ENCODE results near the gene ZIC4.

Gene ZIC4

GRCh38 chr3:147390589-147391569 lies 15.5 kb downstream of the ZIC4 start:
- no peak for DNase-seq (ENCODE audit: low read depth in 3 of 3)

GRCh38 chr3:147389717-147390116 lies 16.6 kb downstream of the ZIC4 start:
- no peak for DNase-seq (ENCODE audit: low read depth in 3 of 3)

- DNase-seq (ENCODE audit: low read depth in 3 of 3), result no peak
These were observed 17.4 kb downstream of the ZIC4 start for GRCh38 chr3:147388700-147389580.

GRCh38 chr3:147387885-147388699 lies 18.3 kb downstream of the ZIC4 start:
- no peak for DNase-seq (ENCODE audit: low read depth in 3 of 3)

GRCh38 chr3:147387291-147387884 lies 19.0 kb downstream of the ZIC4 start:
- DNase-seq (ENCODE audit: low read depth in 3 of 3), result no peak

GRCh38 chr3:147385059-147386012 lies 21.0 kb downstream of the ZIC4 start:
- no peak for DNase-seq (ENCODE audit: low read depth in 3 of 3)

- DNase-seq (ENCODE audit: low read depth in 3 of 3), result no peak
These were observed 21.9 kb downstream of the ZIC4 start for GRCh38 chr3:147384210-147385058.

GRCh38 chr3:147383617-147384016 lies 22.7 kb downstream of the ZIC4 start:
- DNase-seq (ENCODE audit: low read depth in 3 of 3), result no peak

GRCh38 chr3:147381596-147381995 lies 24.7 kb downstream of the ZIC4 start:
- DNase-seq (ENCODE audit: low read depth in 3 of 3), result no peak

GRCh38 chr3:147380977-147381376 lies 25.4 kb downstream of the ZIC4 start:
- DNase-seq (ENCODE audit: low read depth in 3 of 3), result no peak

GRCh38 chr3:147380387-147380951 lies 25.9 kb downstream of the ZIC4 start:
- no peak for DNase-seq (ENCODE audit: low read depth in 3 of 3)

- DNase-seq (ENCODE audit: low read depth in 3 of 3), result no peak
These were observed 26.7 kb downstream of the ZIC4 start for GRCh38 chr3:147379651-147380050.

GRCh38 chr3:147377412-147378367 lies 28.7 kb downstream of the ZIC4 start:
- DNase-seq (ENCODE audit: low read depth in 3 of 3), result no peak

- no peak for DNase-seq (ENCODE audit: low read depth in 3 of 3)
These were observed 33.0 kb downstream of the ZIC4 start for GRCh38 chr3:147373301-147373700.

- no peak for DNase-seq (ENCODE audit: low read depth in 3 of 3)
These were observed 33.8 kb downstream of the ZIC4 start for GRCh38 chr3:147372525-147373027.

GRCh38 chr3:147371771-147372340 lies 34.5 kb downstream of the ZIC4 start:
- no peak for DNase-seq (ENCODE audit: low read depth in 3 of 3)

GRCh38 chr3:147371140-147371539 lies 35.2 kb downstream of the ZIC4 start:
- DNase-seq (ENCODE audit: low read depth in 3 of 3), result no peak
